ENCODE measurements around the gene ELFN1. TPM values are rescaled to one million over a fixed set of nuclear protein-coding genes. Genes with fewer than 3 reads are reported as not detected.

The ELFN1 gene
- polyA plus RNA-seq, 1 donor (not counting 4 experiments of a cell fraction or from before 2014, with no cell fraction given): 0.03 TPM

DNA sequence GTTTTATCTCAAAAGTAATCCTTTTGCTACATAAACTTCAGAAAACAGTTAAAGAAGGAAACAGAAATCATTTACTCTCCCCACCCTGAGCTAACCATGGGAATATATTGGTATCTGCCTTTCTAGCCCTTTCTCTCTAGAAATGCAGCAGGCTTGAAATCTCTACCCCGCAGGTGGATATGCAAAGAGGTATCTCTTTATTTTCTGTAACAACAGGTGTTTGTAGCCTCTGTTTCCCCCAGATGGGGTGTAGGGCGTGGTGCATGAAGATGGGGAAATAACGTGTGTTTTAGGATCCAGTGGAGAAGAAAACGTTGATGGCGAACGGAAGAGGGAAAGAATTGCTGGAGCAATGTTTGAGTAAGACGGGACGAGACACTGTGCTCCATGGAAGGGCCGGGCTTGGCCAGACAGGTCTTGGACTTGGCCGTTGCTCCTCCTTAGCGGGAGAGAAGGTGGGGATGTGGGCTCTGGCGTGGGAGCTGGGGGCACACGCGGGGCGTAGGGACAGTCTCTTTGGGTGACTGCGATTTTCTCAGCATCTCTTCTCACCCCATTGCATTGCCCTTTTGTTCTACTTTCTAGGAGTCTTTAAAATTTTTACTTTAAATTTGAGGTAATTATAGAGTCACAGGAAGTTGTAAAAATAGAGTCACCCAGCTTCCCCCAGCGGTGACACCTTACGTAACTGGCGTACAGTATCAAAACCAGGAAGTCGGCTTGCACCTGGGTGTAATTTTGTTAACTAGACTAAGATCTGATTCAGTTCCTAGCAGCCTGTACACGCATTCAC, 82.9 kb downstream of the ELFN1 start:
- Histone ChIP-seq H3K27ac (ENCODE audit: control insufficient read depth, insufficient read depth, low read length) (no peak overlapping the region), H3K27me3 (ENCODE audit: control insufficient read depth, extremely low read depth, insufficient read depth, low read length) (peaks cover 34% of the 10 kb centered on the region), H3K9me3 (ENCODE audit: control insufficient read depth, low read depth, low read length) (no peaks in the 10 kb centered on the region), H3K36me3 (ENCODE audit: control insufficient read depth in 2 of 2, extremely low read depth in 1 of 2, insufficient read depth in 2 of 2, low read length in 2 of 2) (no peaks in the 10 kb centered on the region), H4K20me1 (ENCODE audit: control insufficient read depth, extremely low read depth, insufficient read depth, low read length) (no peaks in the 10 kb centered on the region), H3K4me2 (ENCODE audit: control insufficient read depth, extremely low read depth, insufficient read depth, low read depth, low read length) (no peak overlapping the region), H3K9me1 (ENCODE audit: control insufficient read depth, extremely low read depth, insufficient read depth, low read length) (no peaks in the 10 kb centered on the region), H3K4me3 (ENCODE audit: control insufficient read depth in 2 of 3, extremely low read depth in 1 of 3, insufficient read depth in 2 of 3, low read depth in 1 of 3, low read length in 3 of 3) (no peak overlapping the region), H3K9ac (ENCODE audit: control insufficient read depth, extremely low read depth, insufficient read depth, low read length) (no peak overlapping the region), H3K79me2 (ENCODE audit: control insufficient read depth, insufficient read depth, low read length) (no peaks in the 10 kb centered on the region), H2AFZ (ENCODE audit: control insufficient read depth, low read length) (no peak overlapping the region), H3K4me1 (ENCODE audit: control insufficient read depth, extremely low read depth, insufficient read depth, low read length) (no peaks in the 10 kb centered on the region)
- dilution Hi-C loops (cut with MboI; ENCODE audit: extremely low pct_ligation_motif_present, low sequenced_read_pairs): no loop called here
- DNase-seq (ENCODE audit: low read depth, low spot score) (no peak), FAIRE-seq (no peak)
- TF ChIP-seq EZH2 (IDR thresholded peaks at IDR 0.05; ENCODE audit: low read length): no peak
- TF ChIP-seq, protein P1, sequence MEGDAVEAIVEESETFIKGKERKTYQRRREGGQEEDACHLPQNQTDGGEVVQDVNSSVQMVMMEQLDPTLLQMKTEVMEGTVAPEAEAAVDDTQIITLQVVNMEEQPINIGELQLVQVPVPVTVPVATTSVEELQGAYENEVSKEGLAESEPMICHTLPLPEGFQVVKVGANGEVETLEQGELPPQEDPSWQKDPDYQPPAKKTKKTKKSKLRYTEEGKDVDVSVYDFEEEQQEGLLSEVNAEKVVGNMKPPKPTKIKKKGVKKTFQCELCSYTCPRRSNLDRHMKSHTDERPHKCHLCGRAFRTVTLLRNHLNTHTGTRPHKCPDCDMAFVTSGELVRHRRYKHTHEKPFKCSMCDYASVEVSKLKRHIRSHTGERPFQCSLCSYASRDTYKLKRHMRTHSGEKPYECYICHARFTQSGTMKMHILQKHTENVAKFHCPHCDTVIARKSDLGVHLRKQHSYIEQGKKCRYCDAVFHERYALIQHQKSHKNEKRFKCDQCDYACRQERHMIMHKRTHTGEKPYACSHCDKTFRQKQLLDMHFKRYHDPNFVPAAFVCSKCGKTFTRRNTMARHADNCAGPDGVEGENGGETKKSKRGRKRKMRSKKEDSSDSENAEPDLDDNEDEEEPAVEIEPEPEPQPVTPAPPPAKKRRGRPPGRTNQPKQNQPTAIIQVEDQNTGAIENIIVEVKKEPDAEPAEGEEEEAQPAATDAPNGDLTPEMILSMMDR (optimal IDR thresholded peaks at IDR 0.05 in 1 of 3, IDR thresholded peaks at IDR 0.05 in 1 of 3, conservative IDR thresholded peaks at IDR 0.05 in 1 of 3; ENCODE audit: extremely low read depth in 1 of 3, insufficient read depth in 2 of 3, low read length in 3 of 3): no peak

DNA sequence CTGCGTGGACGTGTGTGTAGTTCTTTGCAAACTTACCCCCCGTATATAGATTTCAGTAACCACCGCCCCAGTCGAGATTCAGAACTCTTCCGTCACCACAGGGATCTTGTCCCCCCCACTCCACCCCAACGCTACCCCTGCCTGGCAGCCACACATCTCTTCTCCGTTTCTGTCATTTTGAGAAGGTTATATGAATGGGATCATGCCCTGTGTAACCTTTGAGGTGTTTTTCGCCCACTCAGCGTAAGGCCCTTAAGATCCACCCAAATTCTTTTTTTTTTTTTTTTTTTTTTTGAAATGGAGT, 83.4 kb downstream of the ELFN1 start:
- H3K9ac ChIP-seq (ENCODE audit: control insufficient read depth, extremely low read depth, insufficient read depth, low read length): no peak overlapping the region
- H3K4me1 ChIP-seq (ENCODE audit: control insufficient read depth, extremely low read depth, insufficient read depth, low read length): no peaks in the 10 kb centered on the region
- no peaks in the 10 kb centered on the region for H3K79me2 ChIP-seq (ENCODE audit: control insufficient read depth, insufficient read depth, low read length)
- no peaks in the 10 kb centered on the region for H3K36me3 ChIP-seq (ENCODE audit: control insufficient read depth in 2 of 2, extremely low read depth in 1 of 2, insufficient read depth in 2 of 2, low read length in 2 of 2)
- no peak for TF ChIP-seq EZH2 (IDR thresholded peaks at IDR 0.05; ENCODE audit: low read length)
- DNase-seq (ENCODE audit: low read depth, low spot score) (no peak), FAIRE-seq (no peak)
- H3K9me1 ChIP-seq (ENCODE audit: control insufficient read depth, extremely low read depth, insufficient read depth, low read length): no peaks in the 10 kb centered on the region
- dilution Hi-C loops (cut with MboI; ENCODE audit: extremely low pct_ligation_motif_present, low sequenced_read_pairs): no loop called here
- no peak overlapping the region for H3K4me3 ChIP-seq (ENCODE audit: control insufficient read depth in 2 of 3, extremely low read depth in 1 of 3, insufficient read depth in 2 of 3, low read depth in 1 of 3, low read length in 3 of 3)
- H3K27ac ChIP-seq (ENCODE audit: control insufficient read depth, insufficient read depth, low read length): no peak overlapping the region
- no peaks in the 10 kb centered on the region for H3K9me3 ChIP-seq (ENCODE audit: control insufficient read depth, low read depth, low read length)
- no peak overlapping the region for H3K4me2 ChIP-seq (ENCODE audit: control insufficient read depth, extremely low read depth, insufficient read depth, low read depth, low read length)
- peaks cover 28% of the 10 kb centered on the region for H3K27me3 ChIP-seq (ENCODE audit: control insufficient read depth, extremely low read depth, insufficient read depth, low read length)
- no peak overlapping the region for H2AFZ ChIP-seq (ENCODE audit: control insufficient read depth, low read length)
- H4K20me1 ChIP-seq (ENCODE audit: control insufficient read depth, extremely low read depth, insufficient read depth, low read length): no peaks in the 10 kb centered on the region

Data from keratinocyte (primary cell).